ENCODE measurements around the gene SOX12.

Gene SOX12

GRCh38 chr20:362271-363254 is 37.2 kb downstream of the SOX12 start:
- no peak overlapping the region for H3K4me3 ChIP-seq (ENCODE audit: low read depth, low read length)
- DNase-seq = peak; percentile 62
- no peaks in the 10 kb centered on the region for H3K27me3 ChIP-seq (ENCODE audit: insufficient read depth, low read depth, severe bottlenecking)
- no peak overlapping the region for H3K27ac ChIP-seq
- no peaks in the 10 kb centered on the region for H3K9me3 ChIP-seq (ENCODE audit: severe bottlenecking)
- TF ChIP-seq CTCF (IDR thresholded peaks at IDR 0.05; ENCODE audit: low read depth, low read length) = peak; percentile 61
- H3K36me3 ChIP-seq = no peaks in the 10 kb centered on the region

- Histone ChIP-seq H3K27ac (no peak overlapping the region), H3K27me3 (ENCODE audit: insufficient read depth, low read depth, severe bottlenecking) (no peaks in the 10 kb centered on the region), H3K4me3 (ENCODE audit: low read depth, low read length) (no peak overlapping the region), H3K36me3 (no peaks in the 10 kb centered on the region), H3K9me3 (ENCODE audit: severe bottlenecking) (no peaks in the 10 kb centered on the region)
- DNase-seq = no peak
- no peak for TF ChIP-seq CTCF (IDR thresholded peaks at IDR 0.05; ENCODE audit: low read depth, low read length)
These were observed 38.1 kb downstream of the SOX12 start for GRCh38 chr20:363319-364078.

- no peak for DNase-seq
- Histone ChIP-seq H3K36me3 (no peaks in the 10 kb centered on the region), H3K27ac (no peak overlapping the region), H3K9me3 (ENCODE audit: severe bottlenecking) (no peaks in the 10 kb centered on the region), H3K4me3 (ENCODE audit: low read depth, low read length) (no peak overlapping the region), H3K27me3 (ENCODE audit: insufficient read depth, low read depth, severe bottlenecking) (no peaks in the 10 kb centered on the region)
- TF ChIP-seq CTCF (IDR thresholded peaks at IDR 0.05; ENCODE audit: low read depth, low read length) = no peak
These were observed 39.8 kb downstream of the SOX12 start for GRCh38 chr20:364905-365794.

GRCh38 chr20:366041-366718 is 40.8 kb downstream of the SOX12 start:
- no peak for DNase-seq
- no peaks in the 10 kb centered on the region for H3K27me3 ChIP-seq (ENCODE audit: insufficient read depth, low read depth, severe bottlenecking)
- H3K4me3 ChIP-seq (ENCODE audit: low read depth, low read length) = no peak overlapping the region
- no peaks in the 10 kb centered on the region for H3K36me3 ChIP-seq
- TF ChIP-seq CTCF (IDR thresholded peaks at IDR 0.05; ENCODE audit: low read depth, low read length) = no peak
- H3K27ac ChIP-seq = no peak overlapping the region
- no peaks in the 10 kb centered on the region for H3K9me3 ChIP-seq (ENCODE audit: severe bottlenecking)

All from WERI-Rb-1 (cell line).